Middle frontal gyrus (tissue), 1 donor: ENCODE results near the gene CDADC1.
"Not testable (repeated sequence)": the region's sequence is repeated elsewhere in the genome, so short reads cannot be mapped to it uniquely, and the experiment has no call there.

ENCODE experiments used
- DNase-seq: peaks from one replicate; pipeline ENCODE4 v3.0.0-alpha.2; 2015; ENCODE audit warnings: low spot score; ENCODE audit errors: extremely low spot score

Gene CDADC1

DNA sequence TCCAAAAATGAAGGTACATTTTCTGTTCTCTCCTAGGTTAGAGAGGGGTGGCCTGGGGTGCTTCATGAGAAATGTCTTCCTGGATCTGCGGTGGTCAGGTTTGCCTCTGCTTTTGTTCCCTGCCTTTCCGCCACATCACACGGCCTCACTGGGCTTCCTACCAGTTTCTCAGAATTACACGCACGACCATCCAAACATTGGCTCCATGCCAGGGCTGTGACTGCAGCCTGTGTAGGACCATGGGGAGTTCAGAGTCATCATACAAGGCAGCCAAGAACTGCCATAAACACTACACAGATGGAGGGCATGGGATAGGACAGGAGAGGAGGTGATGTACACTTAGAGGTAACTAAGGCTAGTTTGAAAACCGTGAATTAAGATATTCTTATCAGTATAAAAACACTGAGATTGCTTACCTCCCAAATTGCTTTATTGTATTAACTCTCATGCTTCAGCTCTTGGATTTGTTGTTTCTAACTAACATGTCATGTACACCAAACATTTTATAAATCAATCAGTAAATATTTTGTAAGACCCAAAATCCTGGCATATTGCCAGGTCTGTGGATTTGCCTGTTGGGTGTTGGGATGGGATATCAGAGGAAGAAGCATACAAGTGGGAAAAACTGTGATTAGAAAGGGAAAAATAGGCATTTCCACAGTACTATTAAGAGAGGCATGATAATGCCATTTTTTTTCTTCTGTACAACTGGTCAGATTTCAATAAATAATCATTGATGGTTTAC lies 45.2 kb downstream of the CDADC1 start:
- DNase-seq = no peak

- DNase-seq = not testable (repeated sequence)
These were observed 47.0 kb downstream of the CDADC1 start for GRCh38 chr13:49294723-49295122.

- no peak for DNase-seq
These were observed 47.5 kb downstream of the CDADC1 start for GRCh38 chr13:49295244-49295643.

DNA sequence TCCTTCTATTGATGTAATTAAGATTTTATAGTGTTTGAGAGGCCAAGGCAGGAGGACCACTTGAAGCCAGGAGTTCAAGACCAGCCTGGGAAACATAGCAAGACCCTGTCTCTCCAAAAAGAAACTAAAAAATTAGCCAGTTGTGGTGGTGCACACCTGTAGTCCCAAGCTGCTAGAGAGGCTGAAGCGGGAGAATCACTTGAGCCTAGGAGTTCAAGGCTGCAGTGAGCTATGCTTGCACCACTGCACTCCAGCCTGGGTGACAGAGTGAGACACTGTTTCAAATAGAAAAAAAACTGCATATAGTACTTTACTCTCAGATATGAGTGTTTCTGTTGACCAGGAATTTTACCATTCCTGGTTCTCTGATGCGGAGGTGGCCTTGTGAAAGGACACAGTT lies 48.9 kb downstream of the CDADC1 start:
- no peak for DNase-seq

DNA sequence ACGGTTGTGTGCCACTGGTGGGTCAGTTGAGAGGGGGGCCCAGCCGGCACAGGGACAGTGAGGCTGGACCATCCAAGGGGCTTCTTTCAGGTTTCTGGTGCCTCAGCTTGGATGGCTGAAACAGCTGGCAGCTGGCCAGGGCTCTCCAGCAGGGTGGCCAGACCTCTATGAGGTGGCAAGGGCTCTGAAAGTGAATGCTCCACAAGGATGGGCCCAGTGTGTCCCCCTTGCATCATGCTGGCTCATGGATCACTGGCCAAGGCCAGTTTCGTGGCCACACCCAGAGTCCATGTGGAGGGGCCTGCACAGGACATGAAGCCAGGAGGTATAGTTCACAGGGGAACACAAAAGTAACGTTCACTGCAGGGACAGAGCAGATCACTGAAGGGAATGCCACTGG lies 49.6 kb downstream of the CDADC1 start:
- DNase-seq = no peak

DNA sequence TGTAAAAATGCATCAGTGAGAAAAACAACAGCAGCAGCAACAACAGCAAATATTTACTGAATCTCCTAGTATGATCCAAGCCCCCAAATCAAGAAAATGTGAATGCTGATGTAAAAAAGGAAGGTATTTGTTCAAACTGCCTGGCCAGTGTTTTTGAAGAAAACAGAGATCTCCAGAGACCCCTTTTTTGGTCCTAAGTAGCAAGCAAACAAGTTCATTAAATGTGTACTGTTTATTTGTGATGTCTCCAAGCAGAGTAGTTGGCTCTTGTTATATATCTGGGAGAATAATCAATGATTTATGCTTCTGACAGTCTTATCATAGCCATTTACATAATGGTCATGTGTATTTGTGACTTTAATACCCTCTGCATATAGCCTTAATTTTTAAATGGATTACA lies 50.7 kb downstream of the CDADC1 start:
- no peak for DNase-seq

DNA sequence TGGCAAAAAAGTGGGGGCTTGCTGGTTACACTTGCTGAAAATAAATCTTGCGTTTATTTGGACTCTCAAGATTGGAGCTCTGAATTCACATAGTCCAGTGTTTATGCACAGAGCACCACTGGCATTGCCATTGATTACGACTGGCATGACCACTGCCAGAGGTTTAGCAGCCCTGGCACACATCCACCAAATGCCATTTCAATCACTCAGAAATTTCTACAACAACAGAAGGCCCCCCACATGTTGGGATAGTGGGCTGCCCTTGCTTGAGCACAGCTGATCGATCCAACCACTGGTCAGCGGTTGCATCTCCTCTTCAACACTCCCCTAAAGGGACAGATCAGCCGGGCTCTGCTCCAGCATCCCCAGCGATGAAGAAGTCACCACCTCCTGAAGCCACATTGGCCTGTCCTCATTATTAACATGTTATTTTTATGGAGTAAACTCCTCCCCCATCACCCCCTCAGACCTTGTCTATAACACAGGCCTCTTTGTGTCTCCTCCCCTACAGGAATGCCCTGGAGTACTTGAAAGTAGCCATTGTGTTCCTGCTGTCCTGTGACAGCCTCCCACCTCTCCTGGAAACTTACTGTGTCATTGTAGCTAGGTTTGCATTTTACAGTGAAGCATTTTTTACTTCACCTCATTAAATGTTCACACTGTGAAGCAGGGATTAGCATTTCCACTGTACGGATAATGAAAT lies 51.3 kb downstream of the CDADC1 start:
- no peak for DNase-seq

DNA sequence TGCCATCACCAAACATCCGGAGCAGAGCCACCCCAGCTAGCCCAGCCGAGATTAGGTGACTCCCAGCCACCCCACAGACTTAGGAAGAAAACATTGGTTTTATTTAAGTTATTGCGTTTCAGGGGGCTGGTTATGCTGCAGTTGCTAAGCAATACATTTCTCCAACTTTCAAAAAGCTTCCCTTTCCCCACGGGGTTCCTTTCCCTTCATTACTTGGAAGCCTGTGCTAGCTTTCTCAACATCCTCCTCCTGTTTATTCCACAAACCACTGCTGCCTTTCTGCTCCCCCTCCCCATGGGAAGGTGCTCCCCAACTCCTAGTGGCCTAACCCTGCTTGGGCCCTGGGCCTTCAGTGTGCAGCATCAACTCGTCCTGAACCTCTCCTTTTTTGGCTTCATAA lies 52.6 kb downstream of the CDADC1 start:
- DNase-seq = no peak

GRCh38 chr13:49300739-49301589 lies 53.2 kb downstream of the CDADC1 start:
- DNase-seq = peak; percentile 55

- DNase-seq = no peak
These were observed 54.5 kb downstream of the CDADC1 start for GRCh38 chr13:49302222-49302621.

GRCh38 chr13:49302817-49303216 lies 55.1 kb downstream of the CDADC1 start:
- DNase-seq = no peak

- no peak for DNase-seq
These were observed 56.0 kb downstream of the CDADC1 start for GRCh38 chr13:49303533-49304252.

GRCh38 chr13:49304356-49304755 lies 56.6 kb downstream of the CDADC1 start:
- no peak for DNase-seq

DNA sequence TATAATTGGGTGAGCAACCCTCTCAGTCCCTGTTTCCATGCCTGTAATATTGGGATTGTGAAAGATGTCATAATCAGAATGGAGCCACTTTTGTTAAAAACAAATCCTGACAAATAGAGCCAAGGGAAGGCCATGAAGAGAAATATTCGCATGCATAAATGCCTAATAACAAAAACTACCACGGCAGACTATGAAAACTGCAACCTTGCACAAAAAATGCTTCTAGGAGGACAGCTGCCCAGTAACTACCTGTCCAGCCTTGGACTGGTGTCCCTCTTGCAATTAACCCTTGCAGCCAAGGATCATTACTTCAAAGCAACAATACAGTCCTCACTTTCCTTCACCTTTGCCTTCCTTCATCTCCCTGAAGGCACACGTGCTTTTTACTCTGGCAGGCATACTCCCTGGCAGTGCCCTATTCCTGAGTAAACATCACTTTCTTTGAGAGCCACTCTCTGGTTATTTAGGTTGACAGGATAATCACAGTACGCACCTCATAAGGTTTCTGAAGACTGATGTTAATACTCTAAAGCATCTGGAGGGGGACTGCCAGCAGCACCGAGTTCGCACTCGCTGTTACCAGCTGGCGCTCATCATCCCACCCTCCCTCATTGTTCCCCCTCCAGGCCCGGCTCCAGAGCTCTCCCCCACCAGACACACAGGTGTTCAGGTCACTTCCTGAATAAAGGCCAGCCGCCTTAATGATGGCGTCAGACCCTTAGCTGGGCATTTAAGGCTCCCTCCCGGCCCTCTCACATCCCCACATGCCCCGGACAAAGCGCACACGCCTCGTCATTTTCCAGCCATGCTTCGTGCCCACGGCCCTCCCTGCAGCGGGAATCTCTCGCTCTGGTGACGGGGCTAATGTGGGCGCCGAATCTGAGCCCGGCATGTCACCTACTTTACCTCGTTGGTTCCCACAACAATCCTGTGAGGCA lies 57.3 kb downstream of the CDADC1 start:
- no peak for DNase-seq

DNA sequence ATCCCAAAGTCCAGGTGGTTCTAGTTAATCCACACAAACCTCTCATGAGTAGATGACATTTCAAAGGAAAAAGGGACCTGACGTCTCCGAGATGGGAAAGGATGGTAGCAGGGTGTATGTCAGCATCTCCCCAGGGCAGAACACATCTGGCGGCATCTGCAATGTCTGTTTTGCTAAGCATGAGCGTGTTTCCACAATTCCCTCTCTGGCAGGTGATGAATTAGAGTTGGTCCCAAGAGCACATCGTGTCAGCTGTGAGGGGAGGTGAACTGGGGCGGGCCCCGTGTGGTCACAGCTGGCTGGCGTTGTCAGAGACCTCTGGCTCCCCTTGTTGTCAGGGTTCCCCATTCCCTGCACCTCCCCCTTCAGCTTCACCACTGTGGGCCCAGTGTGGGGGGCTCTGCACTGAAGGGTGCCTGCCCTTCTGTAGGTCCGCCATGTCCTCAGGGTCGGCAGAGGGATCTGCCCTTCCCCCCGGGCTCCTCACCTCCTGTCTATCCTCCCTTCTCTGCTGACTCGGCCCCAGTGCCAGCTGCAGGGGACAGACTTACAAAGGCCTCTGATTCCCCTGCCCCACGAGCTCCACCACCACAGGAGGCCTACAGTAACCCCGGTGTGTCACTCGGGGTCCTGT lies 58.2 kb downstream of the CDADC1 start:
- no peak for DNase-seq

GRCh38 chr13:49307365-49307764 lies 59.6 kb downstream of the CDADC1 start:
- no peak for DNase-seq

GRCh38 chr13:49308097-49308875 lies 60.6 kb downstream of the CDADC1 start:
- peak; percentile 42 for DNase-seq

GRCh38 chr13:49308921-49309408 lies 61.2 kb downstream of the CDADC1 start:
- DNase-seq = no peak

- no peak for DNase-seq
These were observed 62.5 kb downstream of the CDADC1 start for GRCh38 chr13:49310251-49310650.
